ENCODE measurements around the gene BOD1L1.

GRCh38 chr4:13584481-13584880 is 43.0 kb downstream of the BOD1L1 start:
- TF ChIP-seq CTCF (IDR thresholded peaks at IDR 0.05; ENCODE audit: low read length), result no peak
- TF ChIP-seq EZH2 (optimal IDR thresholded peaks at IDR 0.05; ENCODE audit: low read depth, low read length), result no peak
- TF ChIP-seq EZH2phosphoT487 (IDR thresholded peaks at IDR 0.05; ENCODE audit: low read length), result no peak

Data from MM.1S (cell line).